HG03520 (cell line): ENCODE measurements around the gene ADRM1.

ENCODE experiments used
- ATAC-seq: cut with Tn5 transposase; IDR thresholded peaks from one replicate; pipeline ENCODE4 v1.9.1; 2021; ENCODE audit warnings: mild to moderate bottlenecking, moderate library complexity; ENCODE audit not compliant: unreplicated experiment

ADRM1 gene

DNA sequence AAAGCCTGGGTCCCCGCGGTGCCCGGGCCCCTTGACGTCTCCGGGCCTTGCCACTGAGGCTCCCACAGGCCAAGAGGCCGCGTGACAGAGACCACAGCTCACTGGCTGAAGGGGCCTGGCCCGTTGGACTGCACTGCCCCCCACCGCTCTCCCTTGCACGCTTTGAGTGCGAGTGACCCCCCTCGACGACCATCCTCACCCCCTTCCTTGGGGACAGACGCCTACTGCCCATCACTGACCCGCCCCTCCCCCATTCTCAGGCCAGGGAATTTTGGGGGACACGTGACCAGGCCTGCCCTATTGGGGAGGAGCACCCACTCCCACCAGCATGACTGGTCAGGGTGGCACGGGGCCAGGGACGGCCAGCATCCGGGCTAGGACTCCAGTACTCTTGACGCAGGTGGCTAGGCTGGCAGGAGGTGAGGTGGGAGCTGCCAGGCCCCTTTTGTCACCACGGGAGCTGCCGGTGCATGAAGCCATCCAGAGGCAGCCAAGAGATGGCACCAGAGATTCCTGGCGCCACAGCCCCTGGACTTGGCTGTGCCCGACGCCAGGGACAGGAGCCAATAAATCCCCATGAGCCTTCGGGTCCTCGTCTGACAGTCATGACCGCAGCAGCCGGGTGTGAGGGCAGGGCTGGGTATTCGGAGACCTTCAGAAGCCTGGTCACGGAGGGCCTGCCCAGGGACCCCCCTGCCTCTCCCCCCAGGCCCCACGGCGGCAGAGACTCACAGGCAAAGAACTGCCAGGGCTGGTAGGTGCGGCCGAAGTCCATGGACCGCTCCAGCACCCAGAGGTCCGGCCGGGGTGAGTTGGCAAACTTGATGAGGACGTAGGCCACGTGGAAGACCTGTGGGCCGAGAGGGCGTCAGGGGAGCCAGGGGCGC, 49.8 kb downstream of the ADRM1 start:
- no peak for ATAC-seq

DNA sequence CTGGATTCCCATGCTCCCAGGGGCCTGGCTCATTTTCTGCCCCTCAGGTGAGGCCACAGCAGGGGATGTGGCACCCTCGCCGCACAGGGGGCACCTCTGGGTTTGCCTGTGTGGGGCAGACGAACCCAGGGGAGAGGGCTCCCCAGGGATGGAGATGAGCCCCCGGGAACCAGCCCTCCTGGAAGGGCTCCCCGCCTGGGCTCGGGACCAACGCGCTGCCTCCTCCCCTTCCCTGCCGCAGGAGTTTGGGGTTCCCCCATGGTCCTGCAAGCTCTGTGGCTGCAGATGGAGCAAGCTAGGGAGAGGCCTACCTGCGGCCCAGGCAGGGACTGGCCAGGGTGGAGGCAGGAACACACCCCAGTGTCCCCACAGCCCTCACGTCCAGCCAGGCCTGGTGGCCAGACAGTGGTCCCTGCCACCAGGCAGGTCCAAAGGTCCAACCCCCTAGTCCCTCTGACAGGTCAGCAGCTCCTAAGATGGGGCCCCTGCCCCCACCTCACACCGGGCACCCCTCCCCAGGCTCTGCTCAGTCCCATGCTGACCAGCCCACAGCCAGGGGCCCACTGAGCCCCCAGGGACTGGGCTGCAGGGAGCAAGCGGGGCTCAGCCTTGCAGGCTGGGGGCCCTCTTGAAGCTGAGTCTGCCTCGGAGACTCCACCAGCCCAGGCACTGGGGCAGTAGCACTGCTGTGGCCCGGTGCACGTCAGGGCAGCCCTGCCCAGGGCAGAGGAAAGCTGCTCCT, 50.7 kb downstream of the ADRM1 start:
- no peak for ATAC-seq

DNA sequence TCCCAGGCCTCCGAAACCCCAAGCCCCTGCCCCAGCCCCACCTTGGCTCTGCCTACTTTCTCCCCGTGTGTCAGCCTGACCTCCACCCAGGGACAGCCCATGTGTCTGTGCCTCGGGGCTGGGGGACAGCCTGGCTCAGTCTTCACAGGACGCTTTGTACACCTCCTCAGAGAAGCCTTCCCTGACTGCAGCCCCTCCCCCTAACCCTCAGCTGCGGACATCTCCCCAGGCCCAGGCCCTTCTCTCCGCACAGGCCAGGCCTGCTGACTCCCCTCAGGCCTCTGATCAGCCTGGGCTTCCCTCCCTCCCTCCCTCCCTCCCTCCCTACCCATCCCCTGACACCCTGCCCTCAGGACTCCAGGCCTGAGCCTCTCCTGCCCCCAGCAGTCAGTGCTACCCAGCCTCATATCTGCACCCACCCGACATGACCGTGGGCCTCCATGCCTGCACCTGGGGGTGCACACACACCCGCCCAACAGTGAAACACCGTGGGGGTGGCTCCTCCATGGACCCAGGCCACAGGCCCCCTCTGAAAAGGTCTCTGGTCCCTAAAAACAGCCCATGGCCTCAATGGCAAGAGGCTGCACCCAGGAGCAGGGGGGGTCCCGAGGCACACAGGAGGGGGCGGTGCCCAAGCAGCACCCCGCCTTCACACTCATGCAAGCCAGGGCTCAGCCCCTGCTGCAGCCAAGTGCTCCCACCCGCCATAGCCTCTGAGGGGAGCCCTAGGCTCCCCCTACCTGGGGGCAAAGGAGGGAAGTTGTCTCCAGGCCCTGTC, 51.4 kb downstream of the ADRM1 start:
- ATAC-seq, result no peak

DNA sequence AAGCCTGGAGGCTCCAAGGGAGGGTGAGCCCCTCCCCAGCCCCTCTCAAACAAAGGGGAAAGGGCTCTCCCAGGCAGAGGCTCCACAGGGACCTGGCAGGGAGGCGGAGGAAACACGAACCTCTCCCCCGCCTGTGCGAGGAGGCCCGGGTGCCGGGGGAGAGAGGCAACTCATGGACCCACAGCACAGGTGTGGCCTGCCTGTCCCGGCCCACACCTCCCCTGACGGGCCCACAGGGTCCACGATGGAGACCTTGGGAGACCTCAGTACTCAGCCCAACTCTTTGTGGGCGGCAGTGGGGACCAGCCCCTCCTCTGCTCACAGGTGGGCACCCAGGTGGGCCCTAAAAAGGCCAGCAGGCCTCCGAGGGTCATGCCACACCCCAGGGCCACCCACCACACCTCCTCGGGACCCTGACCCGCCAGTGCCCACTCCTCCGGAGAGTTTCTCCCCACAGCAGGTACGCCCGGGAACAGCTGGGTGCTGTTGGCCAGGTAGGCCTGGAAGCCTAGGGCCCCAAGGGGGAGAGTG, 52.1 kb downstream of the ADRM1 start:
- no peak for ATAC-seq

DNA sequence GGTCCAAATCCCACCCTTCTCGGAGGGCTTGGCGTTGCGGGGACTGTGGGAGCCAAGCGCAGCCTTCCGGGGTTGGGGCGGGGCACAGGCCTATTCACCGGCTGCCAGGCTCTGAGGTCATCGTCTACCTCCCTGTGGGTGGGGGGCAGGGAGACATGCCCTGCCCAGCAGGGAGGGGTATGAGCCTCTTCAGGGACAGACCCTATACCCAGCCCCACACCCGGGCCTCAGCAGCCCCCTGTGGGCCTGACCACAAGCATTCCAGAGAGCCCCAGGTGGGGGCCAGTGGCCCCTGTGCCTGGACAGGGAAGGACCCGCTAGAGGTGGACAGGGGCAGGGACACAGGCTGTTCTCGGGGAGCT, 52.7 kb downstream of the ADRM1 start:
- ATAC-seq, result no peak

DNA sequence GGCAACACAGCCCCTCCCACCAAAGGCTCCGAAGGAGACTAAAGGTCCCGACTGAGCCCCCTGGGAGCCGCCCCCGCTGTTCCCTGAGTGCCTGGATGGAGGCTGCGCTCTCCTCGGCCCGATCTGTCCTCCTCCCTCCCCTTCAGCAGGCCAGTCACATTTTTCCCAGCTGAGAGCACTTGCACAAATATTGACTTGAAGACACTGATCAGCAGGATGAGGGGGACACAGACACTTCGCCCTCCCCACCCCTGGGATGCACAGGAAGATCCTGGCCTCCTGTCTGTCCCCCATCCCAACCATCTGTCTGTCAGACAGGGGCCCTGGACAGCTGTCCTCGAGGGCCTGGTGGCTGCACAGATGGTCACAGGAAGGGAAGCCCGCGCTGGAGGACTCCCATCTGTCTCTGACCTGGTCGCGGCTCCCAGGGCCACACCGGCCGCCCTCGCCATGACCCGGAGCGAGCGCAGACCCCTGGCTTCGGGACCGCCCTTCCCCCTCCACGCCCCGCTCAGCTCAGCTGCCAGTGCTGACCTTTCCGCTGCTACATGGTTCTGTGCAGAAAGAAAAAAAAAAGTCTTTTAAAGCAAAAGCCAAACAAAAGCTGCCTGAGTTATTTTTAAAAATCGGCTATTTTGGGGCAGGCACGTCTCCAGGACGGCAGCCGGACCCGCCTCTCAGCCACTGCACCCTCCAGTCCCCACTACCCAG, 53.2 kb downstream of the ADRM1 start:
- ATAC-seq, result no peak

DNA sequence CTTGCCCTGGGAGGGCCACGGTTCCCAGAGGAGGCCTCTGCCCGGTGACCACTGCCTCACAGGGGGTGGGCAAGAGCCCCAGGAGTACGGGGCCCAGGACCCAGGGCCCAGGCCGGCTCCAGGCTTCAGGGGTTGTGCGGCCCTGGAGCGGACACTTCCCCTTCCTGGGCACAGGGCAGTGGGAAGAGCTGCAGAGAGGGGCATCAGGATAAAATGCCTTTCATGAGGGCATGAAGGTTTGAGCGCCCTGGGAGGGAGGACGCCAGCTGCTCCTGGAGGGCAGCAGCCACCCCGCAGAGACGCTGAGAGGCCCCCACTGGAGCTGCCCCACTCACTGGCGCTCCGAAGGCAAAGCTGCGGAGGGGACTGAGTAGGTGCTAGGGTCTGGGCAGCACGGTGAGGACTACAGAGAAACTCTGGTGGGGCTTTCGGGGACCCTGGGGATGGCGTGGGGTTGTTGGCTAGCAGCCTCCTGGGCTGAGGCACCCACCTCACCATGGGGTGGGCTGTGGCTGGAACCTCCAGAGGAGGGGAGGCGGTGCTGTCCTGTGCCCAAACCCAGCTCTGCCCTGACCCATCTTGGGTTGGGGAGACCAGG, 53.9 kb downstream of the ADRM1 start:
- ATAC-seq, result no peak

DNA sequence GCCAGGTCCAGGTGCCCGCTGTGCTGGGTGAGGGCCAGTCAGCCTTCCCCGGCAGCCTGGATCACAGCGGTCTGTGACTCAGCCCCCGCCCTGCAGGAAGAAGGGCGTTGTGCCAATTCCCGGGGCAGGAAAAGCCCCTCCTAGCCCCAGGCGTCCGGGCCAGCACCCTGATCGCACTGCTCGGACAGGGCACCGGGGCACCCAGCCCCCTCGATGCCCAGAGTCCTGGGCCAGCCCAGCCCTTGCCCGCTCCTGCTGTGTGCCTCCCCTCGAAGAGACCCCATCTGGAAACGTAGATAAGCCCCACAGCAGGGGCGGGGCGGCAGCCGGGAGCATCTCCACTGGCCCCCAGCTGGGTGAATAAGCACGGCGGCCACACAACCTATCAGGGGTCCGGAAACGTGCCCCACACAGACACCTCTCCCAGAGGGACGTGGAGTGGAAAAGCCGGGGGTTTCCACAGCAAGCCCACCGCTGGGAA, 54.4 kb downstream of the ADRM1 start:
- ATAC-seq, result no peak

DNA sequence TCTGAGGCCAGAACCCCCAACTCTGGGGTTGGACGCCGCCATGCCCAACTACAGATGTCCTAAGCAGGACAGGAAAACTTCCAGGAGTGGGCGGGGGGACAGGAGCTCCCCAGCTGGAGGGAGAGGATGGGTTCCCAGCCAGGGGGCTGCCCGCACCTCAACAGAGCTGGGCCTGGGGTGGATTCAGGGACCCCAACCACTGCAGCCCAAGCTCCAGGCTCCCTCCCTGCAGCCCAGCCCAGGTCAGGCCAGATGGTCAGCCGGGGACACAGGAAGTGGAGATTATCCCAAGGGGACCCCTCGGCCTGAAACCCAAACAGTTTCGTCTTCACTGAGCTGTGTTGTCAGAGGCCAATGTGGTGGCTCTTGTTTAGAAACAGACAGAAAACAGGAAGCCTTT, 54.9 kb downstream of the ADRM1 start:
- ATAC-seq, result no peak
